ENCODE results near the gene MMP23B.

DNA sequence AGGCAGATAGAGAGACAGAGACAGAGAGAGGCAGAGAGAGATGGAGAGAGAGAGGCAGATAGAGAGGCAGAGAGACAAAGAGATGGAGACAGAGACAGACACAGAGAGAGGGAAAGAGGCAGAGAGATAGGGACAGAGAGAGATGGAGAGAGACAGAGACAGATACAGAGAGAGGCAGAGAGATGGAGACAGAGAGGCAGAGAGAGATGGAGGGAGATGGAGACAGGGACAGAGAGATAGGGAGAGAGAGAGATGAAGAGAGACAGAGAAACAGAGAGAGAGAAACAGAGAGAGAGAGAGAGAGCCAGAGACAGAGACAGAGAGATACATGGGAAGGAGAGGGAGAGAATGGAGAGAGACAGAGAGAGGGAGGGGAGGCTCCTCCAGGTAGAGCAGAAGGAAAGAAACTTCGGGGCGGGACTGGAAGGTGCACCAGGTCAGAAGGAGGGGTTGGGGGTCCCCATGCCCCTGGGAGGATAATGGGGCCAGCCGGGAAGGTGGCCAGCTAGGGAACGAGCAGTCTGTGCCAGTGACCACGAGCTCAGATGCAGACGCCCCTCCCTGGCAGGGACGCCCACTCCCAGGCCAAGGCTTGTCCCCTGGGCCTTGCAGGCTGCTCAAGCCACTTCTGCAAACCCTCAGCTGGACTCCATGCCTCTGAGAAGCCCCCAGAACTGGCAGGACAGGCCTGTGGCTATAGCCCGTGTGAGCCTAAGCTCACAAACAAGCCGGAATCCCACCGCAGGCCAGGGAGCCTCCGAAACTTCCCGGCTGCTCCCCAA, 35.3 kb upstream of the MMP23B start:
- TF ChIP-seq POLR2A (IDR thresholded peaks at IDR 0.05) (no peak), CTCF (IDR thresholded peaks at IDR 0.05) (no peak)

Measured in heart left ventricle (tissue), 13 donors.